Measurements from ENCODE around the gene SHROOM3.

GRCh38 chr4:76737180-76737579 is 302.2 kb downstream of the SHROOM3 start:
- TF ChIP-seq ZNF274 (IDR thresholded peaks at IDR 0.05; ENCODE audit: low read depth, low read length) (no peak), YY1 (IDR thresholded peaks at IDR 0.05; ENCODE audit: insufficient read depth, insufficient read length) (no peak), SUZ12 (IDR thresholded peaks at IDR 0.05; ENCODE audit: extremely low read depth, insufficient read depth, insufficient read length) (no peak)

Data from NT2/D1 (cell line).